ENCODE data around the gene SLC35G6.
"Not testable (repeated sequence)": the region's sequence is repeated elsewhere in the genome, so short reads cannot be mapped to it uniquely, and the experiment has no call there.

Gene SLC35G6

GRCh38 chr17:7468804-7469389 is 12.3 kb upstream of the SLC35G6 start:
- no peak for DNase-seq (ENCODE audit: extremely low read depth, low read depth)

DNA sequence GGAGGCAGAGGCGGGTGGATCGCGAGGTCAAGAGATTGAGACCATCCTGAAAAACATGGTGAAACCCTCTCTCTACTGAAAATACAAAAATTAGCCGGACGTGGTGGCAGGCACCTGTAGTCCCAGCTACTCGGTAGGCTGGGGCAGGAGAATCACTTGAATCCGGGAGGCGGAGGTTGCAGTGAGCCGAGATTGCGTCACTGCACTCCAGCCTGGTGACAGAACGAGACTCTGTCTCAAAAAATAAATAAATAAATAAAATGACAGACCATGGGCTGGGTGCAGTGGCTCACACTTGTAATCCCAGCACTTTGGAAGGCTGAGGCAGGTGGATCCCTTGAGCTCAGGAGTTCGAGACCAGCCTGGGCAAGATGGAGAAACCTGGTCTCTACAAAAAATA is 11.4 kb upstream of the SLC35G6 start:
- DNase-seq (ENCODE audit: extremely low read depth, low read depth), result not testable (repeated sequence)

More at GRCh38 chr17:7468804-7469389, 12.3 kb upstream of the SLC35G6 start:
- TF ChIP-seq, protein P1, sequence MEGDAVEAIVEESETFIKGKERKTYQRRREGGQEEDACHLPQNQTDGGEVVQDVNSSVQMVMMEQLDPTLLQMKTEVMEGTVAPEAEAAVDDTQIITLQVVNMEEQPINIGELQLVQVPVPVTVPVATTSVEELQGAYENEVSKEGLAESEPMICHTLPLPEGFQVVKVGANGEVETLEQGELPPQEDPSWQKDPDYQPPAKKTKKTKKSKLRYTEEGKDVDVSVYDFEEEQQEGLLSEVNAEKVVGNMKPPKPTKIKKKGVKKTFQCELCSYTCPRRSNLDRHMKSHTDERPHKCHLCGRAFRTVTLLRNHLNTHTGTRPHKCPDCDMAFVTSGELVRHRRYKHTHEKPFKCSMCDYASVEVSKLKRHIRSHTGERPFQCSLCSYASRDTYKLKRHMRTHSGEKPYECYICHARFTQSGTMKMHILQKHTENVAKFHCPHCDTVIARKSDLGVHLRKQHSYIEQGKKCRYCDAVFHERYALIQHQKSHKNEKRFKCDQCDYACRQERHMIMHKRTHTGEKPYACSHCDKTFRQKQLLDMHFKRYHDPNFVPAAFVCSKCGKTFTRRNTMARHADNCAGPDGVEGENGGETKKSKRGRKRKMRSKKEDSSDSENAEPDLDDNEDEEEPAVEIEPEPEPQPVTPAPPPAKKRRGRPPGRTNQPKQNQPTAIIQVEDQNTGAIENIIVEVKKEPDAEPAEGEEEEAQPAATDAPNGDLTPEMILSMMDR (IDR thresholded peaks at IDR 0.05; ENCODE audit: low read depth, low read length), result no peak

- not testable (repeated sequence) for DNase-seq (ENCODE audit: extremely low read depth, low read depth)
Observed at GRCh38 chr17:7470457-7470973, 10.7 kb upstream of the SLC35G6 start.

GRCh38 chr17:7471729-7472128 is 9.5 kb upstream of the SLC35G6 start:
- DNase-seq (ENCODE audit: extremely low read depth, low read depth), result no peak
- TF ChIP-seq, protein P1 (IDR thresholded peaks at IDR 0.05; ENCODE audit: low read depth, low read length), result no peak

GRCh38 chr17:7474767-7475166 is 6.5 kb upstream of the SLC35G6 start:
- not testable (repeated sequence) for DNase-seq (ENCODE audit: extremely low read depth, low read depth)

- DNase-seq (ENCODE audit: extremely low read depth, low read depth), result no peak
- TF ChIP-seq, protein P1 (IDR thresholded peaks at IDR 0.05; ENCODE audit: low read depth, low read length), result no peak
Observed at GRCh38 chr17:7475764-7476422, 5.4 kb upstream of the SLC35G6 start.

- DNase-seq (ENCODE audit: extremely low read depth, low read depth), result no peak
- TF ChIP-seq, protein P1 (IDR thresholded peaks at IDR 0.05; ENCODE audit: low read depth, low read length), result no peak
Observed at GRCh38 chr17:7476494-7476893, 4.8 kb upstream of the SLC35G6 start.

DNA sequence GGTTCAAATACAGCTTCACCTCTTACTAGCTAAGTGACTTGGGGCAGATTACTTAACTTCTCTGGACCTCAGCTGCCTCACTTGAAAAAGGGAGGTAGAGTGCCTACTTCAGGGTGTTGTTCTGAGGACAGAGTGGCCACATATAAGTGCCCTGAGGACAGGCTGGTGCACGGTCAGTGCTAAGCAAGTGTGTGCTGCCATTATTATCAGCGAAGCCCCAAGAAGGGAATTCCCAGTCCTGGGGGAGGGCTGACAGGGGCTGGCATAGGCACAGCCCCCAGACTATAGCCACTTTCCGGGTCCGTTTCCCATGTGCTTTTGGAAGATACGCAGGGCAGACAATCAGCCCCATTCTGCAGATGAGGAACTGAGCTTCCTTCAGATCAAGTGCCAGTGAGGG is 4.3 kb upstream of the SLC35G6 start:
- TF ChIP-seq, protein P1 (IDR thresholded peaks at IDR 0.05; ENCODE audit: low read depth, low read length), result no peak
- DNase-seq (ENCODE audit: extremely low read depth, low read depth), result no peak

Measured in AG09319 (cell line).